Liver (tissue), 9 donors: ENCODE data around the gene TNRC6B. TPM values are rescaled to one million over a fixed set of nuclear protein-coding genes. Genes with fewer than 3 reads are reported as not detected.

ENCODE experiments used
- DNase-seq: peaks from one replicate; pipeline ENCODE4 v3.0.0-alpha.2; 2017; ENCODE audit warnings: low spot score
- H3K27ac ChIP-seq, 2 donors: one replicate each; pipeline ENCODE4 v1.7.0; 2013; ENCODE audit warnings: inconsistent platforms in 2 of 2, low read length in 2 of 2, control low read depth in 1 of 2, low read depth in 1 of 2, mild to moderate bottlenecking in 1 of 2
- H3K27me3 ChIP-seq, 4 donors: one replicate each; pipeline versions ENCODE4 v1.6.1 to v1.7.0; 2013; ENCODE audit warnings: low read length in 3 of 4, inconsistent platforms in 1 of 4, mild to moderate bottlenecking in 1 of 4, moderate library complexity in 1 of 4; ENCODE audit not compliant: control insufficient read depth in 4 of 4, insufficient read depth in 4 of 4
- H3K36me3 ChIP-seq, 4 donors: one replicate each; pipeline versions ENCODE4 v1.6.1 to v1.7.0; 2013; ENCODE audit warnings: low read length in 3 of 4, mild to moderate bottlenecking in 3 of 4, low read depth in 1 of 4, moderate library complexity in 1 of 4; ENCODE audit not compliant: control insufficient read depth in 4 of 4, insufficient read depth in 3 of 4
- H3K4me1 ChIP-seq, 4 donors: one replicate each; pipeline versions ENCODE4 v1.6.1 to v1.7.0; 2013; ENCODE audit warnings: low read length in 3 of 4, mild to moderate bottlenecking in 3 of 4, moderate library complexity in 1 of 4; ENCODE audit not compliant: control insufficient read depth in 4 of 4, insufficient read depth in 4 of 4
- H3K4me3 ChIP-seq, 3 donors: one replicate each; pipeline versions ENCODE4 v1.6.1 to v1.7.0; 2013; ENCODE audit warnings: low read length in 3 of 3, control low read depth in 1 of 3, low read depth in 1 of 3, mild to moderate bottlenecking in 1 of 3
- H3K9ac ChIP-seq, 2 donors: one replicate each; pipeline ENCODE4 v1.7.0; 2013; ENCODE audit warnings: low read length in 2 of 2, mild to moderate bottlenecking in 2 of 2, moderate library complexity in 2 of 2, control low read depth in 1 of 2, low read depth in 1 of 2
- H3K9me3 ChIP-seq, 4 donors: one replicate each; pipeline versions ENCODE4 v1.6.1 to v1.7.0; 2013; ENCODE audit warnings: low read length in 3 of 4; ENCODE audit not compliant: control insufficient read depth in 4 of 4
- FOXA1 ChIP-seq: IDR thresholded peaks from 2 replicates; pipeline ENCODE4 v1.6.1; 2016; ENCODE audit warnings: antibody characterized with exemption
- FOXA2 ChIP-seq: IDR thresholded peaks from 2 replicates; pipeline ENCODE4 v1.6.1; 2016; ENCODE audit warnings: antibody characterized with exemption
- GABPA ChIP-seq, 2 donors: IDR thresholded peaks in 1 of 2; conservative IDR thresholded peaks in 1 of 2; 2 replicates each; pipeline ENCODE4 v1.6.1; 2016; ENCODE audit warnings: antibody characterized with exemption in 2 of 2, mild to moderate bottlenecking in 1 of 2, moderate library complexity in 1 of 2
- HNF4A ChIP-seq, 2 donors: conservative IDR thresholded peaks; 2 replicates each; pipeline ENCODE4 v1.6.1; 2016; ENCODE audit warnings: antibody characterized with exemption in 2 of 2, mild to moderate bottlenecking in 2 of 2
- HNF4G ChIP-seq: IDR thresholded peaks from 2 replicates; pipeline ENCODE4 v1.6.1; 2016; ENCODE audit warnings: antibody characterized with exemption
- JUND ChIP-seq, 2 donors: IDR thresholded peaks; 2 replicates each; pipeline ENCODE4 v1.6.1; 2016; ENCODE audit warnings: antibody characterized with exemption in 2 of 2
- MAX ChIP-seq: IDR thresholded peaks from 2 replicates; pipeline ENCODE4 v1.6.1; 2016; ENCODE audit warnings: antibody characterized with exemption
- NR2F2 ChIP-seq: IDR thresholded peaks from 2 replicates; pipeline ENCODE4 v1.6.1; 2016; ENCODE audit warnings: antibody characterized with exemption
- RAD21 ChIP-seq, 2 donors: IDR thresholded peaks; 2 replicates each; pipeline ENCODE4 v1.6.1; 2016; ENCODE audit warnings: antibody characterized with exemption in 2 of 2, mild to moderate bottlenecking in 2 of 2
- REST ChIP-seq: IDR thresholded peaks from 2 replicates; pipeline ENCODE4 v1.6.1; 2016; ENCODE audit warnings: antibody characterized with exemption, mild to moderate bottlenecking
- RXRA ChIP-seq, 2 donors: IDR thresholded peaks; 2 replicates each; pipeline ENCODE4 v1.6.1; 2017 to 2018; ENCODE audit warnings: antibody characterized with exemption in 2 of 2, mild to moderate bottlenecking in 1 of 2
- SP1 ChIP-seq: IDR thresholded peaks from 2 replicates; pipeline ENCODE4 v1.6.1; 2018; ENCODE audit warnings: antibody characterized with exemption, mild to moderate bottlenecking
- TAF1 ChIP-seq: conservative IDR thresholded peaks from 2 replicates; pipeline ENCODE4 v1.6.1; 2016; ENCODE audit warnings: antibody characterized with exemption, mild to moderate bottlenecking
- YY1 ChIP-seq: IDR thresholded peaks from 2 replicates; pipeline ENCODE4 v1.6.1; 2016; ENCODE audit warnings: antibody characterized with exemption, mild to moderate bottlenecking
- WGBS: extraction: QIAGEN DNeasy Blood & Tissue Kit; methylation state at CpG from one replicate; pipeline ENCODE4 v1.1.7; 2013; 5-methylcytosine and 5-hydroxymethylcytosine counted together
- polyA plus RNA-seq, 2 donors: library from polyadenylated mRNA; stranded (reverse) in 1 of 2; unstranded in 1 of 2; fragments of 200-250 nt in 1 of 2; fragments of >200 nt in 1 of 2; fragmentation: Nextera tagmentation in 1 of 2; extraction: Ambion mirVana in 1 of 2; gene quantifications; one replicate each; pipeline versions ENCODE4 v1.2.1 to v1.2.3, GENCODE V29; 2013 to 2015
- total RNA-seq, 2 donors: library from RNA; depleted of rRNA; stranded (reverse); fragments of >200 nt; gene quantifications; one replicate each; pipeline ENCODE4 v1.2.3, GENCODE V29; 2014
- TF ChIP-seq, protein P1 (sequence below): IDR thresholded peaks from 2 replicates; pipeline ENCODE4 v1.6.1; 2016; ENCODE audit warnings: antibody characterized with exemption
- TF ChIP-seq, protein P2 (sequence below): fragments of 150-350 bp; IDR thresholded peaks from 2 replicates; pipeline ENCODE4 v1.5.1; 2017; ENCODE audit warnings: improper control_type of control experiment, low read depth, low read length; ENCODE audit not compliant: missing input control
- TF ChIP-seq, protein P3 (sequence below): IDR thresholded peaks from 2 replicates; pipeline ENCODE4 v1.6.1; 2016; ENCODE audit warnings: antibody characterized with exemption
- donor health status: healthy.
- donor health status: healthy.
- donor health status: healthy.
- donor health status: healthy.
- donor health status: healthy.

The TNRC6B gene
- total and polyA plus RNA-seq, 4 donors, result 4.6 to 39.1 (median 26.4) TPM

DNA sequence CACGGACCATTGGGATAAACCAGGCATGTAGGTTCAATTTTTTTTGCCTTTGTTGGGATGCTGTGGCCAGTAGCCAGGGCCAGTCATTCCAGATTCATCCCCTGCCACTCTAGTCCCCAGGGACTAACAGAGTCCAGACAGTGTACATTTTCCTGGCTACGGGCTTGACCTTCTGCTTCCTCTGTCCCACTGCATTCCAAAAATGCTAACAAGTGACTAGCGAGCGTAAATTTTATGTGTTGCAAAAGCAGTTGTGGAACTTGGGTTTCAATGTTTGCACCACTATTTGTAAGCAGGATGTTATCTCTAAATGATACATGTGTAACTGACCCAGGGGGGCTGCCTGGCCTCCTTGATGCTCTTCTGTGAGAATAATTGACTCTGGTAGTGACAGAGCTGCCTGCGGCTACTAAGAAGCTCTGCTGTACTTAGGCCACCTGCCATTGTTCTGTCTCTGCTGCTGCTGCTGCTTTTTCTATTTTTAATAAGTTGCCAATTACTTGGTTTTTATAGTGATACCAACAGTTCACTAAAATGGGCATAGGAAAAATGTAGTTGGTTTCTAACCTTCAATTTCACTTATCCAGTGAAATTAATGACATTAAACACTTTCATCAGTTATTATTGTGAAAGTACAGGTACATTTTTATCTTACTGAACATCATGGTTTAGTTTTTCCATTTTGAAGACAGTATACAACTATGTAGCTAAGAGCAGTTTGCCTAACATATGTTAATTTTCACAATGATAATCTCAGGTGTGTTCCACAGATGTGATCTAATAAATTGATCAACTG is 26.8 kb downstream of the TNRC6B start:
- Histone ChIP-seq H3K36me3 (peaks cover 0 to 2% (median 0%) of the 10 kb centered on the region in 4 donors), H3K27me3 (no peaks in the 10 kb centered on the region), H3K27ac (no peak overlapping the region), H3K4me3 (no peak overlapping the region), H3K4me1 (peaks cover 0 to 12% (median 6%) of the 10 kb centered on the region in 4 donors), H3K9me3 (no peaks in the 10 kb centered on the region), H3K9ac (no peak overlapping the region)
- 56% methylated on average over 5 of the region's 5 CpGs for WGBS
- TF ChIP-seq JUND (IDR thresholded peaks at IDR 0.05) (no peak), HNF4G (no peak), FOXA2 (no peak), HNF4A (conservative IDR thresholded peaks at IDR 0.05) (no peak), TAF1 (no peak), NR2F2 (peak; percentile 85), SP1 (no peak), GABPA (IDR thresholded peaks at IDR 0.05 in 1 of 2, conservative IDR thresholded peaks at IDR 0.05 in 1 of 2) (no peak), YY1 (no peak), RAD21 (IDR thresholded peaks at IDR 0.05) (peak in 1 of 2 donors; percentile 25), RXRA (IDR thresholded peaks at IDR 0.05) (peak in 1 of 2 donors; percentile 26), MAX (no peak), FOXA1 (no peak), REST (no peak)
- TF ChIP-seq, protein P1, sequence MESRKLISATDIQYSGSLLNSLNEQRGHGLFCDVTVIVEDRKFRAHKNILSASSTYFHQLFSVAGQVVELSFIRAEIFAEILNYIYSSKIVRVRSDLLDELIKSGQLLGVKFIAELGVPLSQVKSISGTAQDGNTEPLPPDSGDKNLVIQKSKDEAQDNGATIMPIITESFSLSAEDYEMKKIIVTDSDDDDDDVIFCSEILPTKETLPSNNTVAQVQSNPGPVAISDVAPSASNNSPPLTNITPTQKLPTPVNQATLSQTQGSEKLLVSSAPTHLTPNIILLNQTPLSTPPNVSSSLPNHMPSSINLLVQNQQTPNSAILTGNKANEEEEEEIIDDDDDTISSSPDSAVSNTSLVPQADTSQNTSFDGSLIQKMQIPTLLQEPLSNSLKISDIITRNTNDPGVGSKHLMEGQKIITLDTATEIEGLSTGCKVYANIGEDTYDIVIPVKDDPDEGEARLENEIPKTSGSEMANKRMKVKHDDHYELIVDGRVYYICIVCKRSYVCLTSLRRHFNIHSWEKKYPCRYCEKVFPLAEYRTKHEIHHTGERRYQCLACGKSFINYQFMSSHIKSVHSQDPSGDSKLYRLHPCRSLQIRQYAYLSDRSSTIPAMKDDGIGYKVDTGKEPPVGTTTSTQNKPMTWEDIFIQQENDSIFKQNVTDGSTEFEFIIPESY, result no peak
- TF ChIP-seq, protein P2, sequence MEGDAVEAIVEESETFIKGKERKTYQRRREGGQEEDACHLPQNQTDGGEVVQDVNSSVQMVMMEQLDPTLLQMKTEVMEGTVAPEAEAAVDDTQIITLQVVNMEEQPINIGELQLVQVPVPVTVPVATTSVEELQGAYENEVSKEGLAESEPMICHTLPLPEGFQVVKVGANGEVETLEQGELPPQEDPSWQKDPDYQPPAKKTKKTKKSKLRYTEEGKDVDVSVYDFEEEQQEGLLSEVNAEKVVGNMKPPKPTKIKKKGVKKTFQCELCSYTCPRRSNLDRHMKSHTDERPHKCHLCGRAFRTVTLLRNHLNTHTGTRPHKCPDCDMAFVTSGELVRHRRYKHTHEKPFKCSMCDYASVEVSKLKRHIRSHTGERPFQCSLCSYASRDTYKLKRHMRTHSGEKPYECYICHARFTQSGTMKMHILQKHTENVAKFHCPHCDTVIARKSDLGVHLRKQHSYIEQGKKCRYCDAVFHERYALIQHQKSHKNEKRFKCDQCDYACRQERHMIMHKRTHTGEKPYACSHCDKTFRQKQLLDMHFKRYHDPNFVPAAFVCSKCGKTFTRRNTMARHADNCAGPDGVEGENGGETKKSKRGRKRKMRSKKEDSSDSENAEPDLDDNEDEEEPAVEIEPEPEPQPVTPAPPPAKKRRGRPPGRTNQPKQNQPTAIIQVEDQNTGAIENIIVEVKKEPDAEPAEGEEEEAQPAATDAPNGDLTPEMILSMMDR, result no peak
- TF ChIP-seq, protein P3, sequence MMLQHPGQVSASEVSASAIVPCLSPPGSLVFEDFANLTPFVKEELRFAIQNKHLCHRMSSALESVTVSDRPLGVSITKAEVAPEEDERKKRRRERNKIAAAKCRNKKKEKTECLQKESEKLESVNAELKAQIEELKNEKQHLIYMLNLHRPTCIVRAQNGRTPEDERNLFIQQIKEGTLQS, result no peak
- no peak for DNase-seq
